Measurements from ENCODE around the gene CEBPA.

CEBPA gene

DNA sequence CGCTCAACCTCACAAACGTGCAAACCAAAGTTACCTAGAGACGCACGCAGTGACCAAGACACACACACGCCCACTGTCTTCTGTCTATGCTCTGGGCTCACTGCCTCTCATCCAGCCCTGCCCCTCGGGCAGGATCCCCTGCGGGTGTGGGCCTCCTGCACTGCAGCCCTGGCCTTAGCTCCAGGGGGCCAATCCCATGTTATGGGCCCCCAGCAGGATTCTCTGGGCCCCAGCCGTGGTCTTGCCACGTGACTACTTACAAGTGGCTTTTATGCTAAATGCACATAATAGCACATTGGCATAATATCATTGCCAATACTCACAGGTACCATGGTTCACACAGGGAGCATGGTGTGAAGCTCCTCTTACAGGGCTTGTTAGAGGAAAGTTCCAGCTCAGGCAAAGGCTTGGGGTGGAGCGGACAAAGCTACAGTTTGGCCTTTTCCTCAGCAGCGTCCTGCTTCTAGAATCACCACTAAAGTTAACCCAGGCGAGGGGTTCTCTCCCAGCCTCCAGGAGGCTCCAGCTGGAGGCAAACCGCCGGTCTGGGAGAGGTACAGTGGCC is 37.4 kb downstream of the CEBPA start:
- no peaks in the 10 kb centered on the region for H3K36me3 ChIP-seq (ENCODE audit: insufficient read depth, low read length)
- H3K4me2 ChIP-seq (ENCODE audit: low read length) = no peak overlapping the region
- no peaks in the 10 kb centered on the region for H3K9me2 ChIP-seq (ENCODE audit: low read depth, low read length)
- no peak overlapping the region for H3K4me3 ChIP-seq (ENCODE audit: low read depth, low read length, poor library complexity, severe bottlenecking)
- H4K20me1 ChIP-seq (ENCODE audit: insufficient read depth, low read length) = no peaks in the 10 kb centered on the region
- no peaks in the 10 kb centered on the region for H3K4me1 ChIP-seq (ENCODE audit: insufficient read depth, low read length, severe bottlenecking)
- no peak overlapping the region for H2AFZ ChIP-seq (ENCODE audit: low read length)
- H3K27ac ChIP-seq (ENCODE audit: low read depth, low read length, poor library complexity, severe bottlenecking) = no peak overlapping the region
- H3K27me3 ChIP-seq (ENCODE audit: insufficient read depth, low read length) = no peaks in the 10 kb centered on the region
- H3K79me2 ChIP-seq (ENCODE audit: insufficient read depth, low read length) = no peaks in the 10 kb centered on the region
- TF ChIP-seq EZH2 (IDR thresholded peaks at IDR 0.05; ENCODE audit: borderline replicate concordance, low read length) = no peak
- TF ChIP-seq, protein P1, sequence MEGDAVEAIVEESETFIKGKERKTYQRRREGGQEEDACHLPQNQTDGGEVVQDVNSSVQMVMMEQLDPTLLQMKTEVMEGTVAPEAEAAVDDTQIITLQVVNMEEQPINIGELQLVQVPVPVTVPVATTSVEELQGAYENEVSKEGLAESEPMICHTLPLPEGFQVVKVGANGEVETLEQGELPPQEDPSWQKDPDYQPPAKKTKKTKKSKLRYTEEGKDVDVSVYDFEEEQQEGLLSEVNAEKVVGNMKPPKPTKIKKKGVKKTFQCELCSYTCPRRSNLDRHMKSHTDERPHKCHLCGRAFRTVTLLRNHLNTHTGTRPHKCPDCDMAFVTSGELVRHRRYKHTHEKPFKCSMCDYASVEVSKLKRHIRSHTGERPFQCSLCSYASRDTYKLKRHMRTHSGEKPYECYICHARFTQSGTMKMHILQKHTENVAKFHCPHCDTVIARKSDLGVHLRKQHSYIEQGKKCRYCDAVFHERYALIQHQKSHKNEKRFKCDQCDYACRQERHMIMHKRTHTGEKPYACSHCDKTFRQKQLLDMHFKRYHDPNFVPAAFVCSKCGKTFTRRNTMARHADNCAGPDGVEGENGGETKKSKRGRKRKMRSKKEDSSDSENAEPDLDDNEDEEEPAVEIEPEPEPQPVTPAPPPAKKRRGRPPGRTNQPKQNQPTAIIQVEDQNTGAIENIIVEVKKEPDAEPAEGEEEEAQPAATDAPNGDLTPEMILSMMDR (IDR thresholded peaks at IDR 0.05; ENCODE audit: low read length) = no peak
- H3F3A ChIP-seq (ENCODE audit: insufficient read depth, low read length) = no peaks in the 10 kb centered on the region
- H3K9ac ChIP-seq (ENCODE audit: low read length) = no peak overlapping the region
- H3K9me3 ChIP-seq (ENCODE audit: low read length) = no peaks in the 10 kb centered on the region

GRCh38 chr19:33263325-33264023 is 38.9 kb downstream of the CEBPA start:
- Histone ChIP-seq H4K20me1 (ENCODE audit: insufficient read depth, low read length) (no peaks in the 10 kb centered on the region), H3K4me3 (ENCODE audit: low read depth, low read length, poor library complexity, severe bottlenecking) (no peak overlapping the region), H3K9me3 (ENCODE audit: low read length) (no peaks in the 10 kb centered on the region), H3K27ac (ENCODE audit: low read depth, low read length, poor library complexity, severe bottlenecking) (no peak overlapping the region), H2AFZ (ENCODE audit: low read length) (no peak overlapping the region), H3K9ac (ENCODE audit: low read length) (no peak overlapping the region), H3K4me1 (ENCODE audit: insufficient read depth, low read length, severe bottlenecking) (no peaks in the 10 kb centered on the region), H3K79me2 (ENCODE audit: insufficient read depth, low read length) (no peaks in the 10 kb centered on the region), H3K9me2 (ENCODE audit: low read depth, low read length) (no peaks in the 10 kb centered on the region), H3K4me2 (ENCODE audit: low read length) (no peak overlapping the region), H3F3A (ENCODE audit: insufficient read depth, low read length) (no peaks in the 10 kb centered on the region), H3K27me3 (ENCODE audit: insufficient read depth, low read length) (no peaks in the 10 kb centered on the region), H3K36me3 (ENCODE audit: insufficient read depth, low read length) (no peaks in the 10 kb centered on the region)
- TF ChIP-seq, protein P1 (IDR thresholded peaks at IDR 0.05; ENCODE audit: low read length) = no peak
- TF ChIP-seq EZH2 (IDR thresholded peaks at IDR 0.05; ENCODE audit: borderline replicate concordance, low read length) = no peak

DNA sequence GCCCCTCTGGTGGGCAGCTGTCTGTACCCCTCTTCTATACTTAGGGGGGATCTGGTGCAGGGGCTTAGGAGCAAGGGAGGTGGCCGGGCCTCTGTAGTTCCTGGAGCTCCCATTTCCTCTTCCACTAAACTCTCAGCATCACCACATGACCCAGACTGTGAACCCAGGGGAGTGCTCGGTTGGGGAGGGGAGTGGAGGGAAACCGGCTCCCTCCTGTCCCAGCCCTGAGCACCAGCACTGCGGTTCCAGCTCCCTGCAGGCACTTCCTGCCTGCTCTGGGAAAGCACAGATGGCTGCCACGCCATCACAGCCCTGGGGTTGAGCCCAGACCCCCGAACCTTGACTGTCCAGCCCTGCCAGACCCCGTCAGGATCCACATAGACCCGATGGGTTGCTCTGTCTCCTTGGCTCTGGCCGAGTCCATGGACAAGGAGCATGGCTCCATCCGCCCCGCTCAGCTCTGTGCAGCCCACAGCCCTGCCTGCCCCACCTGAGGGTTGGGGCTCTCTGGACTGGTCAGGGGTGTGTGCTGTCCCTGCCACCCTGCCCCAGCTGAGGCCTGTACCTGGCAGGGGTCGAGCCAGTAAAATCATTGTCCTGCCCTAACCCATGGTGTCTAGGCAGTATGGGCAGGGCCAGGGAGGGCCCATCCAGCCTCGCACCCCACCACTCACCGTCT is 40.7 kb downstream of the CEBPA start:
- Histone ChIP-seq H3K27ac (ENCODE audit: low read depth, low read length, poor library complexity, severe bottlenecking) (no peak overlapping the region), H3K9me3 (ENCODE audit: low read length) (no peaks in the 10 kb centered on the region), H3K27me3 (ENCODE audit: insufficient read depth, low read length) (no peaks in the 10 kb centered on the region), H3K4me2 (ENCODE audit: low read length) (no peak overlapping the region), H3K4me1 (ENCODE audit: insufficient read depth, low read length, severe bottlenecking) (no peaks in the 10 kb centered on the region), H3K79me2 (ENCODE audit: insufficient read depth, low read length) (no peaks in the 10 kb centered on the region), H3F3A (ENCODE audit: insufficient read depth, low read length) (no peaks in the 10 kb centered on the region), H3K9ac (ENCODE audit: low read length) (no peak overlapping the region), H4K20me1 (ENCODE audit: insufficient read depth, low read length) (no peaks in the 10 kb centered on the region), H3K36me3 (ENCODE audit: insufficient read depth, low read length) (no peaks in the 10 kb centered on the region), H3K4me3 (ENCODE audit: low read depth, low read length, poor library complexity, severe bottlenecking) (no peak overlapping the region), H3K9me2 (ENCODE audit: low read depth, low read length) (no peaks in the 10 kb centered on the region), H2AFZ (ENCODE audit: low read length) (no peak overlapping the region)
- TF ChIP-seq, protein P1 (IDR thresholded peaks at IDR 0.05; ENCODE audit: low read length) = no peak
- no peak for TF ChIP-seq EZH2 (IDR thresholded peaks at IDR 0.05; ENCODE audit: borderline replicate concordance, low read length)

All from OCI-LY1 (cell line).